HG03439 (cell line): Measurements from ENCODE around the gene POLDIP3.
"Not testable (repeated sequence)": the region's sequence is repeated elsewhere in the genome, so short reads cannot be mapped to it uniquely, and the experiment has no call there.

Experiments used
- ATAC-seq: cut with Tn5 transposase; IDR thresholded peaks from one replicate; pipeline ENCODE4 v1.9.1; 2021; ENCODE audit warnings: mild to moderate bottlenecking, moderate library complexity; ENCODE audit not compliant: unreplicated experiment

Gene POLDIP3

DNA sequence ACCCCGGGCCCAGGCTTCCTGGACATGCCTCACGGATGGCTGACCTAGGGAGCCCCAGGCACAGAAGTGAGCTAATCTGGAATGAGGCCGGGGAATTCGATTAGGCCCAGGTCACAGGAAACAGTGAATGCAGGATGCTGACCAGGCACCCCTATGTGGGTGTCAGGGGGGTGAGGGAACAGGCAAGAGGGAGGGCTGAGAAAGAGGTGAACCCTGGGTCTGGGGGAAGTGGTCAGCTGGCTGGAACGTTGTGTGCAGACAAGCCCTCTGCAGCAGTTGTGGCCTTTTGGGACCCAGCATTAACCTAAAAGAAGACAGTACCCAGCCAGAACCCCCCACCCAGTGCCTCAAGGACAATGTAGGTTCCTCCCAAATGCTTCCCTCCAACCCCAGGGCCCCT lies 52.8 kb downstream of the POLDIP3 start:
- no peak for ATAC-seq

DNA sequence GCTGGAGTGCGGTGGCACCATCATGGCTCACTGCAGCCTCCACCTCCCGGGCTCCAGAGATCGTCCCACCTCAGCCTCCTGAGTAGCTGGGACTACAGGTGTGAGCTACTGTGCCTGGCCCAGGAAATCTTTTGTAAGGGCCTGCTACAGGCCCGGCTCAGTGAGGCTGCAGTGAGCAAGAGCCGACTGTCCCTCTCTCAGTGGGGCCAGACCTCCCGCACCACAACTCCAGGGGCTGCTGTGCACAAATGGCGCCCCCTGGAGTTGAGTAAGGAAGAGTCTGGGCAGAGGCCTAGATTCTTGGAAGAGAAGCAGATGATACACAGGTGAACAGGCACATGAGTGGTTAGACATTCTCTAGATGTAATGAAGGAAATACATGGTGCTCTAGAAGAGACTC lies 53.9 kb downstream of the POLDIP3 start:
- ATAC-seq, result no peak

DNA sequence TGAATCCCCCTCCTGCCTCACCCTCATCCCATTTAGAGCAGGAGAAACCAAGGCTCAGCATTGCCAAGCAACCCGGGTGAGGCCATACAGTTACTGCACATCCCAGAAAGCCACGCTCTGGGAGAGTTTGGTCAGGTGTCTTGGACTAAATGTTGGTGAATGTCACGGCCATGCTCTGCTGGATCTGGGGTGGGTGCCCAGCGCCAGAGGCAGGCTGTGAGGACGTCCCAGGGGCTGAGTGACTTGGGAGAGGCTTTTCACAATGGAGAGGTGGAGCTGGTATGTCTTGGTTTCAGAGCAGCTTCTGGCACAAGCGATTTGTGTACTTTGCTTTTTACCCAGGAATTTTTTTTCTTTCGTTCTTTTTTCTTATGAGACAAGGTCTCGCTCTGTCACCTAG lies 54.3 kb downstream of the POLDIP3 start:
- ATAC-seq, result no peak

DNA sequence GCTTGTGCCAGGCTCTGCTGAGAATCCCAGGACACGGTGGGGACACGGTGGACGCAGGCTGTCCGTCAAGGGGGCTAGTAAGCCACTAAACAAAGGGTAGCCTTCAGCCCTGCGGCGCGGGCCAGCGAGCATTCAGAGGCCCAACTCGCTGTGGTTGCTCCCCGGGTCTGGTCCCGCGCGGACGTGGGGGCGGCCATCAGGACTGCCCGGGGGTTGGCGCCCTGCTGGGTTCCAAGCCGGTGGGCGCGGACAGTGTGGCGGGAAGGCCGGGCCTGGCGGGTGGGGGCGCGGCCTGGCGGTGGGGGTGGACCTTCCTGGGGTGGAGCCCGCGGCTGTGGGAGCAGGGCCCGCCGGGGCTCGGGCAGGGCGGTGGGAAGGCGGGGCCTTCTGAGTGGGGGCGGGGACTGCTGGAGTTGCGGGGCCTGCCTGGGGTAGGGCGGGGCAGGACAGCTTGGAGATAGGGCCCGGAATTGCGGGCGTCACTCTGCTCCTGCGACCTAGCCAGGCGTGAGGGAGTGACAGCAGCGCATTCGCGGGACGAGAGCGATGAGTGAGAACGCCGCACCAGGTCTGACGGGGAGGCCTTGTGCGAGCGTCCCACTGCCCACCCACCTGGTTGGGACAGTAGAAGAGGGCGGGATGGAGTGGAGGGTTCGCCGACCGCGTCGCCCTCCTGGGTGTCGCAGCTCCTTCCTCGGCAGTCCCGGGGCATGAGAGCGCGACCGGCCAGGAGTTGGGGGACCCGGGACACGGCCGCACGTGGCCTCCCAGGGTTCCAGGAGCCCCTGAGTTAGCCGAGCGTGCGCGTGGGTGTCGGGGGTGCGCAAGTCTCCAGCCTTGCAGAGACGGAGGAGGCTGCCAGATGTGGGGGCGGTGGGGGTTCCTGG lies 61.0 kb downstream of the POLDIP3 start, which contains the start of gene SERHL2:
Gene SERHL2, plus strand, starts transcription at position 482 of the 887 bp plus-strand sequence. Its CDS starts 65 bp downstream, at position 547.
- ATAC-seq, result peak; percentile 45

DNA sequence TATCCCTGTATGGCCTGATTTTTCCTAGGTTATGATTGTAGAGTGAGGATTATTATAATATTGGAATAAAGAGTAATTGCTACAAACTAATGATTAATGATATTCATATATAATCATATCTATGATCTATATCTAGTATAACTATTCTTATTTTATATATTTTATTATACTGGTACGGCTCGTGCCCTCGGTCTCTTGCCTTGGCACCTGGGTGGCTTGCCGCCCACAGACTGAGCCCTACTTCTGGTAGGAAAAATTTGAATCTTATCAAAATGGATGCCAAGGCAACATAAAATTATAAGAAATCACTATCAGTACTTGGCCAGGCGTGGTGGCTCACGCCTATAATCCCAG lies 62.4 kb downstream of the POLDIP3 start:
- not testable (repeated sequence) for ATAC-seq

DNA sequence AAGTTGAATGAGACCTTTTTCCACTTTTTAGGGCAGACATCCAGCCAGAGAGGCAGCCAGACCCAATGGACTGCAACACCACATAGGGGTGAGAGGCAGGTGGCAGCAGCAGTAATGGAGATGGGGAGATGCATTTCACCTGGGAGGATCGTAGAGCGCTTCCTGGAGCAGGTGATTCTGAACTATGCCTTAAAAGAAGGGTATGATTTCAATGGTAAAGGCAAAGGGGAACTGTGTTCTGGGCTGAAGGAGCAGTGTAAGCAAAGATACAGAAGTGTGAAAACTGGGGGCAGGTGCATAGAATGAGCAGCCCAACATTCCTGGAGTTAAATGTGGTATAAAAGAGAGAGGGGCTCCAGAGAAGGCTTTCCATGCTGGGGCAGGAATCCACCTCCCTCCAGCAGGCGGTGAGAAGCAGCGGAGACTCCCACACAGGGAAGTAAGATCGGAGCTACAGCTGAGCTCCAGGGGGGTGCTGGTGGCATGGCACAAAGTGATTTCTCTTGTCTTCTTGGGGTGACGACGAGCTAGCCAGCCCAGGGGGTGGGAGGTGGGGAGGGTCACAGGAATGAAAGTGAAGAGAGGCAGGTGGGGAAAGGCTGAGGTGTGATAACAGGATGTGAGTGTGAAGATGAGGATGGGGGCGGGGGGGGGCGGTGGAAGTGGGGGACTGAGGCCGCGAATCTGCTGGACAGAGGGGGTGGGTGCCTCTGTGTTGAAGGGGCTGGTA lies 65.2 kb downstream of the POLDIP3 start:
- ATAC-seq, result no peak

DNA sequence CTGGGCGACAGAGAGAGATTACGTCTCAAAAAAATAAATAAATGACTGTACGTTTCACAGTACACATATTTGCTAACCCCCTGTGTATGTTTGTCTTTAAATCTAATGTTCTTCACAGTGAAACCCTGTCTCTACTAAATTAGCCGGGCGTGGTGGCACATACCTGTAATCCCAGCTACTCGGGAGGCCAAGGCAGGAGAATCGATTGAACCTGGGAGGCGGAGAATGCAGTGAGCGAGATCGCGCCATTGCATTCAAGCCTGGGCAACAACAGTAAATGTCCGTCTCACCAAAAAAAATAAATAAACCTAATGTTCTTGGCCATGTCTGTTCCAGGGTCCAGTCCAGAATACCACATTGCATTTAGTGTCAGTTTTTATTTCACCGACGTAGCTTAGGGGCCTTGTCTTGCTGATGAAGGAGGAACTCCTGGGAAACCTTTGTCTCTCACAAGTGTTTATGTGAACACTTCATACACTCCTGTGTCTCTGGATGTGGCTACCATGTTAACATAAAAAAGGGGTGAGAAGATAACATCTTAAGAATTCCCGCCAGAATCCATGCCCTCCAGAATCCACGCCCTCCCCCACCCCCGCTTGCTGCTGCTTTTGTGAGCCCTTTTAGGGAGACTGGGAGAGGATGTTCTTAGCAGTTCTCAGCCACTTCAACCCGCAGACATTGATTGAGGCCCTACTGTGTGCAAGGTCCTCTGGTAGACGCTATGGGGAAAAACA lies 65.9 kb downstream of the POLDIP3 start:
- no peak for ATAC-seq

- ATAC-seq, result not testable (repeated sequence)
These were observed 66.6 kb downstream of the POLDIP3 start for GRCh38 chr22:42548126-42548525.

GRCh38 chr22:42547562-42547961 lies 67.1 kb downstream of the POLDIP3 start:
- no peak for ATAC-seq

DNA sequence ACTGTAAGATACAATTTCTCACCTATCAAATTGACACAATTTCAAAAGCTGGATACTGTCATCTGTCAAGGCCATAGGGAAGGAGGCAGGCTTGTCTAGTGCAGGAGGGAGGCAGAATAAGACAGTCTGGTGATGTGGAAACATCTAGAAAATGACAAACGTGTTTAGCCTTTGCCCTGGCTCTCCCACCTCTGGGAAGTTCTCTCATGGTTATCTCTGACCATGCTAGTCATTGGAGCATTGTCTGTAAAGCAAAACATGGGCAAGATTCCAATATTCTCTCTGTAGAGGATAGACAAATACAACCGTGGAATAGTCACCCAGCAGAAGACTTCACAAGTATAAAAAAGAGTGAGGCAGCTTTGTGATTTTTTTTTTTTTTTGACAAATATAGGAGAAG lies 70.0 kb downstream of the POLDIP3 start:
- no peak for ATAC-seq

- not testable (repeated sequence) for ATAC-seq
These were observed 75.4 kb downstream of the POLDIP3 start for GRCh38 chr22:42539236-42539771.

GRCh38 chr22:42537199-42537831 lies 77.4 kb downstream of the POLDIP3 start:
- ATAC-seq, result peak; percentile 50

DNA sequence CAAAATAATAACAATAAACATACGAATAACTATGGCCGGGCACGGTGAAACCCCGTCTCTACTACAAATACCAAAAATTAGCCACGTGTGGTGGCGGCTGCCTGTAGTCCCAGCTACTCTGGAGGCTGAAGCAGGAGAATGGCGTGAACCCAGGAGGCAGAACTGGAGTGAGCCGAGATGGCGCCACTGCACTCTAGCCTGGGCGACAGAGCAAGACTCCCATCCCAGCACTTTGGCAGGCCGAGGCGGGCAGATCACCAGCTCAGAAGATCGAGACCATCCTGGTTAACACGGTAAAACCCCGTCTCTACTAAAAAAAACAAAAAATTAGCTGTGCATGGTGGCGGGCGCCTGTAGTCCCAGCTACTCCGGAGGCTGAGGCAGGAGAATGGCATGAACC lies 78.0 kb downstream of the POLDIP3 start:
- not testable (repeated sequence) for ATAC-seq

DNA sequence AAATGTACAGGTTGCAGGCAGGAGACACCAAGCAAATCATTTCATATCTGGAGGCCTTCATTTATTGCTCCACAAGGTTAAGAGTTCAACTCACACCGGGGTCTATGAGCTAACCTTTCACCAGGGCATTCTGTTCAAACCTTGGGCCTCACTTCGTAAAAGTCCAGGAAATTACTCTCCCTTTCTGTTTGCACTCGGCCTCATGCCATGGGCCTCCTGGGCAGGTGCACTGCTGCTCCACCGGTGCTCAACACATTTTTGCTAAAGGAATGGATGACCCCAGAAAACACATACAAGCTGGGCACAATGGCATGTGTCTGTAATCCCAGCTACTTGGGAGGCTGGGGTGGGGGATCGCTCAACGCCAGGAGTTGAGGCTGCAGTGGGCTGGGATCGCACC lies 78.5 kb downstream of the POLDIP3 start:
- ATAC-seq, result no peak

- not testable (repeated sequence) for ATAC-seq
These were observed 79.5 kb downstream of the POLDIP3 start for GRCh38 chr22:42535082-42535731.
